Hepatocyte (in vitro differentiated cells): ENCODE results near the gene SYT2.
"Not testable (repeated sequence)": the region's sequence is repeated elsewhere in the genome, so short reads cannot be mapped to it uniquely, and the experiment has no call there.

Experiments used
- EZH2 ChIP-seq: fragments of 200-600 bp; sonication (generic); IDR thresholded peaks from 2 replicates; pipeline ENCODE4 v1.6.1; 2016; ENCODE audit warnings: antibody characterized with exemption, mild to moderate bottlenecking, borderline replicate concordance
- EZH2phosphoT487 ChIP-seq: fragments of 200-600 bp; sonication (generic); IDR thresholded peaks from one replicate; pipeline ENCODE4 v1.6.1; 2018; ENCODE audit warnings: antibody characterized with exemption, mild to moderate bottlenecking, low read depth, moderate library complexity; ENCODE audit not compliant: unreplicated experiment, severe bottlenecking
- TF ChIP-seq, protein P1 (sequence below): fragments of 200-600 bp; sonication (generic); IDR thresholded peaks from 2 replicates; pipeline ENCODE4 v1.5.1; 2016; ENCODE audit warnings: antibody characterized with exemption, mild to moderate bottlenecking; ENCODE audit not compliant: poor library complexity

DNA sequence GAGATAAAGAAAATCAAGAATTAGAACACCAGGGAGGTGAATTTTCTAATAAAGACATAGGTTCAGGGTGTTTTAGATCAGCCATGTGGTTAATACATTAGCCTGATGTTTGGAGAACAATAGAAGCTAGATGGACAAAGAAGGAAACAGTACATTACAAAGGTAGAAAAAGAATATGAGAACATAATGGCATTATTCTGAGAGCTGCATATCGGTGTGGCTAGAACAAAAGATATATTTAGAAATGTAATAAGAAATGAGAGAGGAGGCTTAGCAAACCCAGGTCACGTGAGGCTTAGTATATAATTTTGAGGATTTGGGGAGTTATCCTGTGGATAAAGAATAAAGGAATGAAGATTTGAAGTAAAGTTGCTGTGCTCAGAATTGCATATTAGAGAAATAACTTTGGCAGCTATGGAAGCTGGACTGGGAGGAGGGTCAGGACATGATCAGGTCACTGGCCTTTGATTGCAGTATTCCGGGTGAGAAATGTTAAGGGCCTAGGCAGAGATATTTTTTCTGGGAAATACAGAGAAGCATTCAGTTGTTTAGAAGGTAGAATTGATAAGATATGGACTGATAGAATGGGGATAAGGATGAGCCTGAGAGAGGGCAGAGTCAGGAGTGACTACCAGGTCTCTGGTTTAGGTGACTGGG is 164.5 kb downstream of the SYT2 start:
- TF ChIP-seq, protein P1, sequence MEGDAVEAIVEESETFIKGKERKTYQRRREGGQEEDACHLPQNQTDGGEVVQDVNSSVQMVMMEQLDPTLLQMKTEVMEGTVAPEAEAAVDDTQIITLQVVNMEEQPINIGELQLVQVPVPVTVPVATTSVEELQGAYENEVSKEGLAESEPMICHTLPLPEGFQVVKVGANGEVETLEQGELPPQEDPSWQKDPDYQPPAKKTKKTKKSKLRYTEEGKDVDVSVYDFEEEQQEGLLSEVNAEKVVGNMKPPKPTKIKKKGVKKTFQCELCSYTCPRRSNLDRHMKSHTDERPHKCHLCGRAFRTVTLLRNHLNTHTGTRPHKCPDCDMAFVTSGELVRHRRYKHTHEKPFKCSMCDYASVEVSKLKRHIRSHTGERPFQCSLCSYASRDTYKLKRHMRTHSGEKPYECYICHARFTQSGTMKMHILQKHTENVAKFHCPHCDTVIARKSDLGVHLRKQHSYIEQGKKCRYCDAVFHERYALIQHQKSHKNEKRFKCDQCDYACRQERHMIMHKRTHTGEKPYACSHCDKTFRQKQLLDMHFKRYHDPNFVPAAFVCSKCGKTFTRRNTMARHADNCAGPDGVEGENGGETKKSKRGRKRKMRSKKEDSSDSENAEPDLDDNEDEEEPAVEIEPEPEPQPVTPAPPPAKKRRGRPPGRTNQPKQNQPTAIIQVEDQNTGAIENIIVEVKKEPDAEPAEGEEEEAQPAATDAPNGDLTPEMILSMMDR, result not testable (repeated sequence)
- not testable (repeated sequence) for TF ChIP-seq EZH2, EZH2phosphoT487
